T47D (cell line): ENCODE measurements around the gene FBLN2.

Experiments
- DNase-seq, 2 experiments: peaks; one replicate each; pipeline versions ENCODE4 v3.0.0 to v3.0.0-alpha.2; 2011 to 2012; ENCODE audit warnings: low read depth in 1 of 2, low spot score in 1 of 2
- JUND ChIP-seq: IDR thresholded peaks from 2 replicates; pipeline ENCODE4 v1.6.1; 2012; ENCODE audit warnings: low read depth
- in situ Hi-C: cut with HindIII; loops from 2 replicates; pipeline ENCODE4 v1.10.0; 2016; ENCODE audit warnings: low sequenced_read_pairs, low pct_unique_long_range_greater_than_20kb

The FBLN2 gene

GRCh38 chr3:13684350-13684749 lies 135.4 kb downstream of the FBLN2 start:
- no peak for TF ChIP-seq JUND

DNA sequence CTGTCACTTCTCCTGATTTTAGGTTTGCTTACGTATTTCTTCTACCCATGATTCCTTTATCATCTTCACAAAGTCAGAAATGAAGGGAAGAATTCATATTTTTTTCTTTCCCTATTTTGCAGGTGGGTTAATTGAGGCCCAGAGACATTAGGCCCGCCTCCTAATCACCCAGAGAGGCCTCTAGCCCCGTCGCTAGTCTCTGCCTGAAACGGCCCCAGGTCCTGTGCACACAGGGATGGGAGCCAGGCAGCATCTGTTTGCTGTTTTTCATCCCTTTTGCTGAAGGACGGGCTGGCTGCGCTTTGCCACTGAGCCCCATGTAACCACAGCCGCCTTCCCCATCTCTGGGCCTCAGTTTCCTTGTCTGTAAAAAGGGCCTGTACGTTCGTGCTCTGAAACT lies 135.9 kb downstream of the FBLN2 start:
- TF ChIP-seq JUND, result no peak
- DNase-seq, result no peak
- in situ Hi-C loops, result no loop called here

More at GRCh38 chr3:13684350-13684749, 135.4 kb downstream of the FBLN2 start:
- no peak for DNase-seq
- in situ Hi-C loops, result no loop called here

- DNase-seq, result no peak
- no peak for TF ChIP-seq JUND
- in situ Hi-C loops, result no loop called here
Measured at GRCh38 chr3:13685721-13686120, 136.8 kb downstream of the FBLN2 start.

DNA sequence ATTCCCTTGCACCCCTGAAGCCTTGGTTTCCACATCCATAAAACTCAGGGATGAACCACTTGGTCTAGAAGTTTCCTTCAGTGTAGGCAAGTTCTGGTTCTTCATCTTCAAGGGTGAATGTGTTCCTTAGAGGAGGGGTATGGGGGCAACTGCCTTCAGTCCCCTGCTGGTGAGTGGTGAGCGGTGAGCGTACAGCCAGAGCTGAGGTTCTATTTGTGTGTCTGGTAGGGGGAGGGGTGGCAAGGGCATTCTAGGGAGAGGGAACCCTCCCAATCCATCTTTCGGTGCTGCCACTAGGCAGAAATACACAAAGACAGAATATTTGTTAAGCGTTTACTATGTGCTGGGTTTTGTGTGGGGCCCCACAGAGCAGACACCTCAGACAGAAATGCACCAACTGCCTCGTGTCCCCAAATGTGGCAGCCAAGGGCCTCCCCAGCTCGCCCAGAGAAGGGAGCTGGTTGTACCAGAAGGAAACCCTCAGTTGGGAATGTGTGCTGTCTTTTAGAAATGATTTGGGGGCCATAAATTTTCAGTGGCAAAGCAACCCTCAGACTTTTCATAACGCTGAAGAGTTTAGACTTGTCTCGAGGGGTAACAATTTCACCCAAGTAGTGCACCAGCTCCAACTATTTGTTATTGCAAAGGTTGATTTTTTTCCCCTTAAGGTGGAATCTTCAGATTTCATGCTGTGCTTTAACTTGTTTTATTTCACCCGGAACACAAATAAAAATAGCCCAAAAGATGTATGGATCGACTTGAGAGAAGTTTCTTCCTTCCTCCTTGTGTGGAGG lies 137.6 kb downstream of the FBLN2 start:
- in situ Hi-C loops, result no loop called here
- no peak for TF ChIP-seq JUND
- no peak for DNase-seq

- no peak for TF ChIP-seq JUND
- no peak for DNase-seq
- in situ Hi-C loops, result no loop called here
Measured at GRCh38 chr3:13687517-13687943, 138.6 kb downstream of the FBLN2 start.
